ENCODE measurements around the gene LRMDA. TPM values are rescaled to one million over a fixed set of nuclear protein-coding genes. Genes with fewer than 3 reads are reported as not detected.

LRMDA gene
- total RNA-seq, 1 experiment from 2014 or later = not detected

- CTCF ChIA-PET = no interaction called here
- Histone ChIP-seq H3K27me3 (replicated peaks; ENCODE audit: insufficient read depth, low read depth, low read length, poor library complexity) (no peaks in the 10 kb centered on the region), H3K27ac (ENCODE audit: low read depth, low read length, poor library complexity, severe bottlenecking) (no peak overlapping the region), H3K4me3 (ENCODE audit: low read depth, low read length, poor library complexity, severe bottlenecking) (no peak overlapping the region), H3K36me3 (ENCODE audit: insufficient read depth, low read length, poor library complexity, severe bottlenecking) (no peaks in the 10 kb centered on the region), H3K4me1 (ENCODE audit: insufficient read depth, low read length, poor library complexity, severe bottlenecking) (no peaks in the 10 kb centered on the region), H3K9me3 (ENCODE audit: low read depth, low read length, poor library complexity, severe bottlenecking) (no peaks in the 10 kb centered on the region)
- POLR2A ChIA-PET (ENCODE audit: low non-redundant PET) = no interaction called here
- no TSS peak for BruUV-seq (replicated peaks)
- no peak for TF ChIP-seq EZH2 (IDR thresholded peaks at IDR 0.05; ENCODE audit: borderline replicate concordance, low read depth, low read length, poor library complexity, severe bottlenecking)
- no peak for DNase-seq (ENCODE audit: low spot score)
- intact Hi-C loops (cut with micrococcal nuclease; ENCODE audit: unreplicated experiment) = no loop called here
Measured at GRCh38 chr10:76411729-76412435, 980.5 kb downstream of the LRMDA start.

DNA sequence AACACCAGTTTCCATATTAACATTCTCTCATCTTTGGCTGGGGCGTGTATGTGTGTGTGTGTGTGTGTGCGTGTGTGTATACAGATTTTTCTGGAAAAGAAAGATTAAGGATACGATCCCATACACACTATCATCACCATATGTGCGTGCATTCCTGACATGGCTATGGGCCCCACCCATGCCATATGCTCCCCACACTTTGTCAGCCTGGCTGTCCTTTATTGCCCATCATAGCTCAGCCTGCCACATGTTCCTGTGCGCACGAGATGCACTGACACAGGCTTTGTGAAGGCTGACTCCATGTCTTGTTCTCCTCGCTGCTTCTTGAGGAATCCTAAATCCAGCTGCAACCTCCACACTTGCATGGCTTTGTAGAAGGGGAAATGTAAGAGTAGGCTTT, 984.1 kb downstream of the LRMDA start:
- no peaks in the 10 kb centered on the region for H3K27me3 ChIP-seq (replicated peaks; ENCODE audit: insufficient read depth, low read depth, low read length, poor library complexity)
- no TSS peak for BruUV-seq (replicated peaks)
- no peaks in the 10 kb centered on the region for H3K36me3 ChIP-seq (ENCODE audit: insufficient read depth, low read length, poor library complexity, severe bottlenecking)
- no peak overlapping the region for H3K27ac ChIP-seq (ENCODE audit: low read depth, low read length, poor library complexity, severe bottlenecking)
- TF ChIP-seq, protein P1, sequence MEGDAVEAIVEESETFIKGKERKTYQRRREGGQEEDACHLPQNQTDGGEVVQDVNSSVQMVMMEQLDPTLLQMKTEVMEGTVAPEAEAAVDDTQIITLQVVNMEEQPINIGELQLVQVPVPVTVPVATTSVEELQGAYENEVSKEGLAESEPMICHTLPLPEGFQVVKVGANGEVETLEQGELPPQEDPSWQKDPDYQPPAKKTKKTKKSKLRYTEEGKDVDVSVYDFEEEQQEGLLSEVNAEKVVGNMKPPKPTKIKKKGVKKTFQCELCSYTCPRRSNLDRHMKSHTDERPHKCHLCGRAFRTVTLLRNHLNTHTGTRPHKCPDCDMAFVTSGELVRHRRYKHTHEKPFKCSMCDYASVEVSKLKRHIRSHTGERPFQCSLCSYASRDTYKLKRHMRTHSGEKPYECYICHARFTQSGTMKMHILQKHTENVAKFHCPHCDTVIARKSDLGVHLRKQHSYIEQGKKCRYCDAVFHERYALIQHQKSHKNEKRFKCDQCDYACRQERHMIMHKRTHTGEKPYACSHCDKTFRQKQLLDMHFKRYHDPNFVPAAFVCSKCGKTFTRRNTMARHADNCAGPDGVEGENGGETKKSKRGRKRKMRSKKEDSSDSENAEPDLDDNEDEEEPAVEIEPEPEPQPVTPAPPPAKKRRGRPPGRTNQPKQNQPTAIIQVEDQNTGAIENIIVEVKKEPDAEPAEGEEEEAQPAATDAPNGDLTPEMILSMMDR (conservative IDR thresholded peaks at IDR 0.05; ENCODE audit: low read depth, low read length) = no peak
- TF ChIP-seq EZH2 (IDR thresholded peaks at IDR 0.05; ENCODE audit: borderline replicate concordance, low read depth, low read length, poor library complexity, severe bottlenecking) = no peak
- H3K4me1 ChIP-seq (ENCODE audit: insufficient read depth, low read length, poor library complexity, severe bottlenecking) = no peaks in the 10 kb centered on the region
- no peak overlapping the region for H3K4me3 ChIP-seq (ENCODE audit: low read depth, low read length, poor library complexity, severe bottlenecking)
- intact Hi-C loops (cut with micrococcal nuclease; ENCODE audit: unreplicated experiment) = no loop called here
- no peak for DNase-seq (ENCODE audit: low spot score)
- POLR2A ChIA-PET (ENCODE audit: low non-redundant PET) = no interaction called here
- H3K9me3 ChIP-seq (ENCODE audit: low read depth, low read length, poor library complexity, severe bottlenecking) = no peaks in the 10 kb centered on the region
- CTCF ChIA-PET = no interaction called here

DNA sequence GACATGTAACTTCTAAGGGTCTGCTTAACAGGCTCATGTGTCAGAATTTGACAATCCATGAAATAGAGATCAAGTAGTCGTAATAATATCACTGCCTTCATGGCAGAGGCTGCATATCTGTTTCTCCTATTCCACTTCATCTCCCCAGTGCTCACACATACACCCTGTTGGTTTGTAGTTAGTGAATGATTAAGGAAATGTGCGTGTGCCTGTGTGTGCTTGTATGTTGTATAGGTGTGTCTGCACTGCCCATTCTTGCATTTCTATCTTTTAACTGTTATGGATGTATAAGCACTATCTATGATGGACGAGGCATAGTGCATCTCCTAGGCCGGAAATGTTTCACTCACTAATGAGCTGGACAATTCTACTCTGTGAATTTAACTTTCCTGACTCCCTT, 985.2 kb downstream of the LRMDA start:
- no TSS peak for BruUV-seq (replicated peaks)
- Histone ChIP-seq H3K9me3 (ENCODE audit: low read depth, low read length, poor library complexity, severe bottlenecking) (no peaks in the 10 kb centered on the region), H3K36me3 (ENCODE audit: insufficient read depth, low read length, poor library complexity, severe bottlenecking) (no peaks in the 10 kb centered on the region), H3K27ac (ENCODE audit: low read depth, low read length, poor library complexity, severe bottlenecking) (no peak overlapping the region), H3K4me1 (ENCODE audit: insufficient read depth, low read length, poor library complexity, severe bottlenecking) (no peaks in the 10 kb centered on the region), H3K27me3 (replicated peaks; ENCODE audit: insufficient read depth, low read depth, low read length, poor library complexity) (no peaks in the 10 kb centered on the region), H3K4me3 (ENCODE audit: low read depth, low read length, poor library complexity, severe bottlenecking) (no peak overlapping the region)
- TF ChIP-seq EZH2 (IDR thresholded peaks at IDR 0.05; ENCODE audit: borderline replicate concordance, low read depth, low read length, poor library complexity, severe bottlenecking) = no peak
- TF ChIP-seq, protein P1 (conservative IDR thresholded peaks at IDR 0.05; ENCODE audit: low read depth, low read length) = no peak
- ChIA-PET CTCF (no interaction called here), POLR2A (ENCODE audit: low non-redundant PET) (no interaction called here)
- intact Hi-C loops (cut with micrococcal nuclease; ENCODE audit: unreplicated experiment) = no loop called here
- no peak for DNase-seq (ENCODE audit: low spot score)

DNA sequence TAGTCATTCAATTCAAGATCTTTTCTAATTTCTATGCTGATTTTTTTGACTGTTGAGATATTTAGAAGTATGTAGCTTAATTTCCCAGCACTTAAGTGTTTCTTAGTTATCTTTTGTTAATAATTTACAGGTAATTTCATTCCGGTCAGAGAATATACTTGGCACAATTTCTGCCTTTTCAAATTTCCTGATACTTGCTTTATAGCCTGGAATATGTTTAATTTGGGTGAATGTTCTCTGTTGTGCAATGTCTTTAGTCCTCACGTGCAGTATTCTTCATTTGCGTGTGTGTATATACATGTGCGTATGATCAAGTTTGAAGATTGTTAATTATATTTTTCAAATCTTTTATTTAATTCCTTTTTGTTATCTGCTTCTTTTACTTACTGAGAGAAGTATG, 989.3 kb downstream of the LRMDA start:
- TF ChIP-seq, protein P1 (conservative IDR thresholded peaks at IDR 0.05; ENCODE audit: low read depth, low read length) = no peak
- TF ChIP-seq EZH2 (IDR thresholded peaks at IDR 0.05; ENCODE audit: borderline replicate concordance, low read depth, low read length, poor library complexity, severe bottlenecking) = no peak
- Histone ChIP-seq H3K4me1 (ENCODE audit: insufficient read depth, low read length, poor library complexity, severe bottlenecking) (no peaks in the 10 kb centered on the region), H3K9me3 (ENCODE audit: low read depth, low read length, poor library complexity, severe bottlenecking) (no peaks in the 10 kb centered on the region), H3K27ac (ENCODE audit: low read depth, low read length, poor library complexity, severe bottlenecking) (no peak overlapping the region), H3K27me3 (replicated peaks; ENCODE audit: insufficient read depth, low read depth, low read length, poor library complexity) (no peaks in the 10 kb centered on the region), H3K36me3 (ENCODE audit: insufficient read depth, low read length, poor library complexity, severe bottlenecking) (no peaks in the 10 kb centered on the region), H3K4me3 (ENCODE audit: low read depth, low read length, poor library complexity, severe bottlenecking) (no peak overlapping the region)
- no peak for DNase-seq (ENCODE audit: low spot score)
- intact Hi-C loops (cut with micrococcal nuclease; ENCODE audit: unreplicated experiment) = no loop called here
- CTCF ChIA-PET = no interaction called here
- POLR2A ChIA-PET (ENCODE audit: low non-redundant PET) = no interaction called here
- BruUV-seq (replicated peaks) = no TSS peak
